Gastrocnemius medialis (tissue), 4 donors: ENCODE results near the gene VWA1. TPM values are rescaled to one million over a fixed set of nuclear protein-coding genes. Genes with fewer than 3 reads are reported as not detected.
"Not testable (repeated sequence)": the region's sequence is repeated elsewhere in the genome, so short reads cannot be mapped to it uniquely, and the experiment has no call there.

Experiments
- ATAC-seq, 2 donors: fragments of 150-250 bp; one replicate each; pipeline ENCODE4 v1.9.1; 2016
- DNase-seq, 2 donors: peaks; one replicate each; pipeline ENCODE4 v3.0.0-alpha.2; 2019
- H3K27ac ChIP-seq, 4 donors: fragments of 200-600 bp; sonication (generic); 1 replicate in 1 of 4; 2 replicates in 3 of 4; pipeline ENCODE4 v1.5.1; 2016 to 2018; ENCODE audit warnings: mild to moderate bottlenecking in 2 of 4, moderate library complexity in 1 of 4
- H3K27me3 ChIP-seq, 3 donors: fragments of 200-600 bp; sonication (generic) in 2 of 3; 1 replicate in 1 of 3; 2 replicates in 2 of 3; pipeline versions ENCODE4 v1.5.1 to v1.6.0; 2016 to 2019; ENCODE audit warnings: mild to moderate bottlenecking in 1 of 3, moderate library complexity in 1 of 3
- H3K36me3 ChIP-seq, 2 donors: fragments of 200-600 bp; sonication (generic) in 1 of 2; one replicate each; pipeline ENCODE4 v1.5.1; 2017 to 2018
- H3K4me1 ChIP-seq, 2 donors: fragments of 200-600 bp; sonication (generic) in 1 of 2; one replicate each; pipeline ENCODE4 v1.5.1; 2016 to 2017; ENCODE audit warnings: mild to moderate bottlenecking in 2 of 2
- H3K4me3 ChIP-seq, 4 donors: fragments of 200-600 bp; sonication (generic) in 3 of 4; 1 replicate in 1 of 4; 2 replicates in 3 of 4; pipeline ENCODE4 v1.5.1; 2016 to 2019; ENCODE audit warnings: mild to moderate bottlenecking in 2 of 4
- H3K9me3 ChIP-seq, 3 donors: fragments of 200-600 bp; sonication (generic) in 2 of 3; 1 replicate in 1 of 3; 2 replicates in 2 of 3; pipeline ENCODE4 v1.5.1; 2016 to 2019
- CTCF ChIP-seq, 5 experiments: fragments of 450-650 bp in 3 of 5; fragments of 200-600 bp in 2 of 5; sonication (generic) in 2 of 5; IDR thresholded peaks in 4 of 5; conservative IDR thresholded peaks in 1 of 5; 1 replicate in 4 of 5; 2 replicates in 1 of 5; pipeline ENCODE4 v1.5.1; 2016 to 2019; ENCODE audit warnings: antibody characterized with exemption in 5 of 5, mild to moderate bottlenecking in 3 of 5, moderate library complexity in 3 of 5
- POLR2A ChIP-seq, 2 donors: fragments of 450-650 bp; IDR thresholded peaks; one replicate each; pipeline ENCODE4 v1.6.1; 2017; ENCODE audit warnings: antibody characterized with exemption in 2 of 2, mild to moderate bottlenecking in 2 of 2, moderate library complexity in 2 of 2
- in situ Hi-C, 4 donors: fragments of 200-750 bp; cut with MboI; loops; one replicate each; pipeline versions ENCODE4 v1.15.0 to v1.8.0; 2017; ENCODE audit warnings: low sequenced_read_pairs in 4 of 4
- intact Hi-C: fragments of 100-400 bp; cut with DNase I; formaldehyde crosslinking; loops from one replicate; pipeline ENCODE4 v1.15.1; 2023; ENCODE audit warnings: low total_unique reads
- total RNA-seq, 4 donors: library from RNA; depleted of rRNA; stranded (reverse); fragments of >200 nt; gene quantifications; one replicate each; pipeline versions ENCODE4 v1.1.0 to v1.2.3, GENCODE V29; 2016

VWA1 gene
- total RNA-seq, 4 donors from 2014 or later, result 2.1 to 8.3 (median 6.0) TPM

DNA sequence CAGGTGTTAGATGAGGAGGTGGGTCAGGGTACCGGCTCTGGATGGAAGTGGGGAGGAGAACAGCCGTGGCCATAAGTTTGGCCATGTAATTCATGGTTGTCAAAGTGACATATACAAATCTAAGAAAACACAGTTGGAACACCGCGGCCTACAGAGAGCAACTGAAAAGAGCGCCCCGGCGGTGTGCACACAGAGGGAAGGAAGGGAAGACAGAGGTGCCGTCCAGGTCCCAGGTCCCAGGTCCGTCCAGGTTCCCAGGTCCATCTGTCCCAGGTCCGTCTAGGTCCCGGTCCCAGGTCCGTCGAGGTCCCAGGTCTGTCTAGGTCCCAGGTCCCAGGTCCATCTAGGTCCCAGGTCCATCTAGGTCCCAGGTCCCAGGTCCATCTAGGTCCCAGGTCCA is 23.9 kb upstream of the VWA1 start:
- H3K27ac ChIP-seq, result no peak overlapping the region
- no peak for TF ChIP-seq POLR2A (IDR thresholded peaks at IDR 0.05)
- TF ChIP-seq CTCF (IDR thresholded peaks at IDR 0.05 in 4 of 5, conservative IDR thresholded peaks at IDR 0.05 in 1 of 5), result no peak
- in situ Hi-C loops (no loop called here), intact Hi-C loops (no loop called here)
- ATAC-seq, result no peak
- DNase-seq, result no peak
- H3K36me3 ChIP-seq, result no peaks in the 10 kb centered on the region
- H3K27me3 ChIP-seq, result no peaks in the 10 kb centered on the region
- peaks cover 16 to 18% of the 10 kb centered on the region in 2 donors for H3K4me1 ChIP-seq
- no peak overlapping the region for H3K4me3 ChIP-seq
- no peaks in the 10 kb centered on the region for H3K9me3 ChIP-seq

GRCh38 chr1:1412311-1412902 is 23.1 kb upstream of the VWA1 start:
- intact Hi-C loops, result not testable (repeated sequence)

GRCh38 chr1:1415751-1416150 is 19.7 kb upstream of the VWA1 start:
- H3K27me3 ChIP-seq, result no peaks in the 10 kb centered on the region
- no peak for ATAC-seq
- H3K9me3 ChIP-seq, result no peaks in the 10 kb centered on the region
- H3K4me3 ChIP-seq, result no peak overlapping the region
- intact Hi-C loops, result no loop called here
- in situ Hi-C loops, result no loop called here
- H3K36me3 ChIP-seq, result no peaks in the 10 kb centered on the region
- peaks cover 0 to 3% of the 10 kb centered on the region in 2 donors for H3K4me1 ChIP-seq
- TF ChIP-seq POLR2A (IDR thresholded peaks at IDR 0.05), result no peak
- TF ChIP-seq CTCF (IDR thresholded peaks at IDR 0.05 in 4 of 5, conservative IDR thresholded peaks at IDR 0.05 in 1 of 5), result no peak
- H3K27ac ChIP-seq, result no peak overlapping the region
- DNase-seq, result no peak

More at GRCh38 chr1:1412311-1412902, 23.1 kb upstream of the VWA1 start:
- H3K36me3 ChIP-seq, in situ Hi-C loops, ATAC-seq, DNase-seq, H3K4me3 ChIP-seq, H3K9me3 ChIP-seq, H3K27me3 ChIP-seq, H3K27ac ChIP-seq: not testable (repeated sequence)
- peaks cover 15 to 18% of the 10 kb centered on the region in 2 donors for H3K4me1 ChIP-seq

GRCh38 chr1:1417396-1417795 is 18.1 kb upstream of the VWA1 start:
- ATAC-seq, H3K4me1 ChIP-seq, H3K9me3 ChIP-seq, in situ Hi-C loops, H3K36me3 ChIP-seq, H3K27ac ChIP-seq, H3K27me3 ChIP-seq, DNase-seq, intact Hi-C loops, H3K4me3 ChIP-seq: not testable (repeated sequence)

- H3K4me1 ChIP-seq, H3K4me3 ChIP-seq, in situ Hi-C loops, H3K9me3 ChIP-seq, DNase-seq, H3K36me3 ChIP-seq, H3K27ac ChIP-seq, H3K27me3 ChIP-seq, ATAC-seq, intact Hi-C loops: not testable (repeated sequence)
Observed at GRCh38 chr1:1417825-1418463, 17.5 kb upstream of the VWA1 start.

DNA sequence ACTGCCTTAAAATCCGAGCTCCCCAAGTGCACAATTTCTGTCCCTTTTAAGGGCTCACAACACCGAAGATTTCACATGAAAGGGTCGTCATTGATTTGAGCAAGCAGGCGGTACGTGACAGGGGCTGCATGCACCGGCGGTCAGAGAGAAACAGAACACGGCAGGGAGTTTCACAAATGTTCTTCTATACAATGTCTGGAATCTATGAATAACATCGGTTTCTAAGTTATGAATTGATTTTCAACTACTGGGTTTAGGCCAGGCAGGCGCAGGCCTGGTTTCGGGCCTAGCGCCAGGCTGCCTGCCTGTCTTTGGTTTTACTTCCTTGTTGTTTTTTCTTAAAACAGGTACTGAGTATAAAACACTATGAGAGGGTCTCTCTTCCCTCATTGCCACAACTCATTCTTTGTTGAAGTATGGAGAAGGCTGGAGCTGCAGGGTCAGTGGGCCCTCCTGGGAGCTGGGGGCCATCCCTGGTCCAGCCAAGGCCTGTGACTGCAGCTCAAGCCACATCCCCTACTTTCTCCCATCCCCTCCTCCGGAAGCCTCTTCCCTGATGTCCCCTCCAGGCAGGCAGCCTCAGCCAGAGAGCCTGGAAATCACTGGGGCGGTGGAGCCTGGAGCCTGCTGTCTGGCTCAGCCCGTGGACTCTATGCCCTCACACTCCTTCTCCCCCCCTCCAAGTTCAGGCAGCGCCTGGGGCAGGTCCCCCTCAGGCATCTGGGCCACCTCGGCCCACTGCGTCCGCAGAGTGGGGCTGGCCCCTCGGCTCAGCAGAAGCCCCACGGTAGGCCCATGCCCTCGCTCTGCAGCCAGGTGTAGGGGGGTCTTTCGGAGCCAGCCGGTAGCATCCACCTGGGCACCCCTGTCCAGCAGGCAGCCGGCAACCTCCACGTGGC is 16.8 kb upstream of the VWA1 start:
- DNase-seq (no peak), ATAC-seq (no peak)
- in situ Hi-C loops (no loop called here), intact Hi-C loops (no loop called here)
- peaks cover 0 to 3% of the 10 kb centered on the region in 2 donors for H3K4me1 ChIP-seq
- H3K9me3 ChIP-seq, result no peaks in the 10 kb centered on the region
- H3K27me3 ChIP-seq, result no peaks in the 10 kb centered on the region
- H3K27ac ChIP-seq, result no peak overlapping the region
- TF ChIP-seq CTCF (IDR thresholded peaks at IDR 0.05 in 4 of 5, conservative IDR thresholded peaks at IDR 0.05 in 1 of 5), result no peak
- no peak for TF ChIP-seq POLR2A (IDR thresholded peaks at IDR 0.05)
- no peaks in the 10 kb centered on the region for H3K36me3 ChIP-seq
- no peak overlapping the region for H3K4me3 ChIP-seq
